Smooth muscle cell of the coronary artery (primary cell): Measurements from ENCODE around the gene PVR. TPM values are rescaled to one million over a fixed set of nuclear protein-coding genes. Genes with fewer than 3 reads are reported as not detected.

Source experiments
- total RNA-seq: library from RNA; depleted of rRNA; stranded (reverse); fragments of >200 nt; gene quantifications from 2 replicates; pipeline ENCODE4 v1.2.3, GENCODE V29; 2014; ENCODE audit warnings: low replicate concordance

PVR gene
- total RNA-seq = 32.4 and 73.4 TPM in 2 replicates

GRCh38 chr19:44643605-44644401 lies at the start of gene PVR:
Gene PVR, plus strand, starts transcription at chr19:44643910. Its CDS starts 187 bp downstream, at chr19:44644097.

GRCh38 chr19:44613295-44614178 lies 30.2 kb upstream of the PVR start, which contains the start of gene IGSF23:
Gene IGSF23, plus strand, starts transcription at chr19:44613563. Its CDS starts 83 bp downstream, at chr19:44613646.

DNA sequence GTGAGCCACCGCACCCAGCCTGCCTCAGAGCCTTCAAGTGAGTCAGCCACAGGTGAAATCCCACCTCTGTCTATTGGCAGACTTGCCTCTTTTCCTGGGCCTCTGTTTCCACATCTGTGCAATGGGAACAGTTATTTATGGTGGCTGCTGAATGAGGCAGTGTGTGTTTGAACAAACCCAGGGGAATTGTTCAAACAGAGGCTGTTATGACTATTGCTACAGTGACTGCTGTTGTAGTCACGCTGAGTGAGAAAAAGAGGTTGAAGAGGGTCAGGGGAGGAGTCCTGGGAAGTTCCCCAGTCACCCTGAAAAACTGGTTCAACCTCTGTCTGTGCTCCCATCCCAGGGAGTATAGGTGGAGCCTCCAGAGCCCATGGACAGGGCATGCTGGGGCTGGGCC lies 27.7 kb downstream of the PVR start, which contains the start of gene CEACAM19:
CEACAM19 (plus strand) TSS at position 83 of the 400 bp plus-strand sequence. CDS start 450 bp downstream, outside the sequence.

GRCh38 chr19:44698492-44699201 lies 54.9 kb downstream of the PVR start, which contains the start of gene CEACAM16:
Gene CEACAM16, plus strand, starts transcription at chr19:44699151. Its CDS starts 2,306 bp downstream, at chr19:44701457.

Other genes starting within 250 kb of the PVR start
- gene ZNF285, start 242.3 kb upstream of the PVR start, total RNA-seq = 2.7 and 3.2 TPM in 2 replicates
- 7.1 and 16.7 TPM in 2 replicates for gene ZNF229, start 195.4 kb upstream of the PVR start, total RNA-seq
- 5.3 and 6.2 TPM in 2 replicates for gene ZNF180, start 143.4 kb upstream of the PVR start, total RNA-seq
- not detected in 2 replicates for gene CEACAM20, start 114.2 kb upstream of the PVR start, total RNA-seq
- gene IGSF23, start 30.3 kb upstream of the PVR start, total RNA-seq = 0.08 TPM in 1 of 2 replicates, not detected in the other
- 0.90 and 3.2 TPM in 2 replicates for gene CEACAM19, start 27.6 kb downstream of the PVR start, total RNA-seq
- 0.08 TPM in 1 of 2 replicates, not detected in the other for gene CEACAM16, start 55.2 kb downstream of the PVR start, total RNA-seq
- 4.2 and 14.9 TPM in 2 replicates for gene BCL3, start 104.8 kb downstream of the PVR start, total RNA-seq
- 0.08 TPM in 1 of 2 replicates, not detected in the other for gene CBLC, start 134.0 kb downstream of the PVR start, total RNA-seq
- 2.6 and 7.3 TPM in 2 replicates for gene BCAM, start 165.2 kb downstream of the PVR start, total RNA-seq
- gene NECTIN2, start 202.4 kb downstream of the PVR start, total RNA-seq = 23.9 and 80.6 TPM in 2 replicates
- gene TOMM40, start 247.3 kb downstream of the PVR start, total RNA-seq = 23.5 and 46.5 TPM in 2 replicates